AML-193 (cell line): Measurements from ENCODE around the gene ELF5.

ENCODE experiments used
- DNase-seq, 2 experiments: peaks; one replicate each; lab custom pipeline; 2025; lab: John Stamatoyannopoulos, UW

The ELF5 gene

DNA sequence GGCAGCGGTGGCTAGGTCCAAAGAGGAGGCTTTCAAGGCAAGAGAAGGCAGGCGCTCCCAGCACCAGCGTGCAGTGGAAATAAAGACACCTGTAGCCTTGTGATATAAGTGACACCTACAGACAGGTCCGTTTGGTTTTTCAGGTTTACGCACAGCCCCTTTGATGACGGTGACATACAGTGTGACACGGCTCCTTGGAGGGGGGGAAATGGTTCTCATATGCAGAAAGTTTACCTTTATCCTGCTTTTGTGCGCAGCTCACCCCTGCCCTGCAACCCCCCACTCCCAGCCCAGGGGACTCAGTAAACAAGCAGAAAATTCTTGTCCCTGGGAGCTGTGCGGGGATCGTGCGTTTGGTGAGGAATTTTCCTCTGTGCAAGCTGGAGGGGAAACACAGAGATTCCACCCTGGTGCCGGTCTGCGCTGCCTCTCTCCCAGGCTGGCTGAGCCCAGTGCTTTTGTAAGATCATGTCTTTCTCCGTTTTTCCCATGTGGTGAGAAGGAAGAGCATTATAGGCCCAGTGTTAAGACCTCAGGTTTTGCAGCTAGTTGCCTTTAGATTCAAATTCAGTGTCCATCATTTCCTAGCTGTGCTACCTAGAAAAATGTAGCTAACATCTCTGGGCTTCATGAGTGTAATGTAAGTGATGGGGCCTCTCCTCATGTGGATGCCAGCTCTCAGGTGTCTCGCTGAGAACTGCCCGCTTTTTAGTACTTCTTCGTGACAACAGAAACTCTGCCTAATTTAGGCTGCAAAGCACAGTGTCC, at the start of gene ELF5:
Gene ELF5 (minus strand): TSS at position 113 of the 768 bp plus-strand sequence. CDS start 8,045 bp downstream, outside the sequence.
- no peak for DNase-seq

DNA sequence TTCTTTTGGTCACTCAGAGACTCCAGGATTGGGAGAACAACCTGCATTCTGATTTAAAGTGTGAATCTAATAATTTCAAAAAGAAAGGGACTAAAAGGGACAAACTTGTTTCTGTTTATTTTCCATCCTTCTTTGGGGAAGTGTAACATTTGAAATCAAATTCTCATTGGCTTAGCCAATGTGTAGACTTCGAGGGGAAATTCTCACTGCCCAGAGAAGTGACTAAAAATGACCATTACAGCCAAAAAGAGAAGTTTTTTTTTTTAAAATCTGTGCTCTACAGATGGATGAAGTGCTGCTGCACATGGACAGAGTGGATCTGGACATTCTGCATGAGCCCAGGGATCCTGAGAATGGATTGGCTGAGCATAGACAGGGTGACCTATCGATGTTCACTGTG, 49.4 kb upstream of the ELF5 start:
- DNase-seq: no peak

DNA sequence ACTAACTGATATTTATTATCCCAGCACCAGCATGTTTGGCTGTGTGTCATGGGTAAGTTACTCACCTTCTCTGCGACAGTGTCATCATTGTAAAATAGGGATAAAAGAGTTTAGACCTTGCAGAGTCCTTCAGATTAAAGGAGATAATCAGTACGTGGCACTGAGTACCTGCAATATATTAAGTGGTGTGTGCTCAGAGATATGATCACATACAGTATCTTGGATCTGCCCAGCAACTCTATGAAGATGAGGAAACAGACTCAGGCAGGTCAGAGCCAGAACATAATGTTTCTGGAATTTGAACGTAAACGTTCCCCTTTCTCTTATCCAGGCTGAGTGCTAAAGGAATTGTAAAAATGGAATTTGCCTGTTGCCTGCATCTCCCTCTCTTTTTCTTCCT, 46.9 kb upstream of the ELF5 start:
- no peak for DNase-seq

DNA sequence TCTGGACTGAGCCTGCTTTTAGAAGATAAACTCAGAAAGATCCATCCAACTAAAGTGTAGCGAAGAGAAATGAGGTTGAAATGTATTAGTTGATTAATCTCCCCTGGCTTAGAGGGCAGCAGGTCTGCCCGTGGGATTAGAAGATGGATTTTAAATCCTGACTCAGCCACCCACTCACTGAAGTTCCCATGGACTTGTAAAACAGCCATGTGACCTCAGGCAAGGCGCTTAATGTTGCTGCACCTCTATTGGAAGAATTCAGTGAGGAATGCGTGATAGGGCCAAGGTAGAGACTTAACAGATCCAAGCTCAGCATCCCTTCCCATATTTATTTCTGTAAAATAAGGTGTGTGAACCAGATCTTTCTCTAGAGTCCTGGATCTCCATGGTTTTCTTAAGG, 45.1 kb upstream of the ELF5 start:
- no peak for DNase-seq

DNA sequence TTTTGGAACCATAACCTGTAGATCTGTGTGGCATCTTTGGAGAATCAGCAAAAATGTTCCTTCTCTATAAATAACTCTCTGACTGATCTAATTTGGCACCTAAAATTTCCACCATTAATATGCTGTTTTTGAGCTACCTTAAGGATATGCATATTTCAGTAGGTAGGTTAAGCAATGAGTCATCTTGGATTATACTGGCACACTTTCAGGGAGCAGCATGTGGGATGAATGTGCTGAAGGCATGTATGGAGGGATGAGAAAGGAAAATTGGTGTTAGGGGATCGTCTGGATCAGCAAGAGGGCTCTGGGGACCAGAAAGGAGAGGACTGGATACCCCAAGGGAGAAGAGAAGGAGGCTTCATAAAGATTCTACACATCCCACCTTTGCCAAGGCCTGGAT, 44.6 kb upstream of the ELF5 start:
- no peak for DNase-seq

DNA sequence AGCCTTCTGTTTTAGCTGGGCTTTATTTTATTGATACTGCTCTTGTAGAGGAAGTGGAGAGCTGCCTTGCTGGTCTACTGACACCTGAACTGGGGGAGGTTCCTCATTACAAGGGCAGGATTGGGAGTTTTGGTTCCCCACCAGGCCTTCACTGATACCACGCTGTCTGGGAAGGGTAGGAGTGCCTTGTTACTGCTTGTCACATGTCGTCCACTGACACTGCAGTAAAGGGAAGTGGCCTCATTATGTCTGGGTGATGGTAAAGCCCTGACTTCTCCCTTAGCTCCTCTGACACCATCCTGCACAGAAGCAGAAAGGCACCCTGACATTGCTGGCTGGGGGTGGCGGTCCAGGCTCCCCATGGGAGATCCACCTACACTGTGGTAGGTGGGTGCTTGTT, 38.7 kb upstream of the ELF5 start:
- peak in 1 of 2 experiments; percentile 2 for DNase-seq

DNA sequence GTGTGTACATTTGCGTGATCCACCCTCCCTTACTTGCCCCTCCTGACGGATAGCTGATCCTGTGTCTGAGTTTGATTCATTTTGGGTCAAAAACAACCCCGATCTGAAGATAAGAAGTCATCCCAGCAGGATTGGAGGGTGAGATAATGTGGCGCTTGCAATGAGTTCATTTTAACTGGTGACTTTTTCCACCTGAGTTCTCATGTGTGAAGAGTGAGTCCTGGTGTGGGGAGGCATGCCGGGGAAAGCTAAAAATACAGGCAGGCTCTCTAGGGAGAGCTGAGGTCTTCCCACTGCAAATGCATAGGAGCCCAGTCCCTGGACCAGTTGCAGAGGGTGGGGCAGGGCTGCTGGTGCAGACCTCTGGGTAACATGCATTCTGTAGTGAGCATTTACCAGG, 35.7 kb upstream of the ELF5 start:
- DNase-seq: no peak

DNA sequence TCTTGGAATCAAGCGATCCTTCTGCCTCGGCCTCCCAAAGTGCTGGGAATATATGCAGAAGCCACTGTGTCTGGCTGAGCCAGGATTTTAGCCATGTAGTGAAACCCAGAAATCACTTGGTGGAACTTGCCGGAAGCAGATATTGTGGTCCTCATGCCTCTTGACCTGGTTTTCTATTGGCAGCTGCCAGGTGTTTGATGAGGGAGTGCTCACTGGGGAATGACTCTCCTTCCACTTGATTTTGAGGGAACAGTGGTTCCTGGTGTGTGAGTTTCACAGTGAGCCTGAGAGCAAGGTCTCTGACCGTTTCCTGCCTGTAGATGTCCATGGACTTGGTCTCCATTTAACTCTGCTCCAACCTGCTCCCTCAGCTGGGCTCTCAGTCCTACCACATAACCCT, 34.7 kb upstream of the ELF5 start:
- DNase-seq: no peak

DNA sequence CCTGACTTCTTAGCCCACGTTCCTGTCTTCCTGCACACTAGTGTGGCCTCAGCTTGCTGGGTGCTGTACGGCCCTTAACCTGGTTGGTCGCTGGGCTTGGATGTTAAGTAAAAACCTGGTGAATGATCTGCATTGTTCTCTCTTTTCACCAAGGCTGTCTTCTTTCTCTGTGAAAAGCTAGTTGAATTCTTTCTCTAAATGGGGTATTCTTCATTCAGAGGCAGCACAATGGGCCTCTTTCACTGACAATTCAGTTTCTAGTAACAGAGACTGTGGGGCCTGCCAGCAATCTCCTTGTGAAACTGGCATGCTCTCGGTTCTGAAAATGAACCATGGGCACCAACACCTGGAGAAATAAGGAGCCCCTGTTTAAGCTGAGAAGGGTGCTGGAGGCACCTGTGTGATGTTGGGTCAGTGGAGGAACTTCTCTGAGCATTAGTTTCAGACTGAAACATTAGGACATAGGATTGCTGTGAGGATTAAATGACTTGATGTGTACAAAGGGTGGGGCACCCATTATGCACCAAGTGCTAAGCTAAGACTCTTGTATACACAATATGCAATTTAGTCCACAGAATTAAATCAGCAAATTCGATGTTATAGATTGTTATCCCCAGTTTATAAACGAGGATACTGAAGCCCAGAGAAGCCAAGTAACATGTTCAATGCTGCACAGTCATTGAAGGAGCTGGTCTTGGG, 33.1 kb upstream of the ELF5 start:
- no peak for DNase-seq

DNA sequence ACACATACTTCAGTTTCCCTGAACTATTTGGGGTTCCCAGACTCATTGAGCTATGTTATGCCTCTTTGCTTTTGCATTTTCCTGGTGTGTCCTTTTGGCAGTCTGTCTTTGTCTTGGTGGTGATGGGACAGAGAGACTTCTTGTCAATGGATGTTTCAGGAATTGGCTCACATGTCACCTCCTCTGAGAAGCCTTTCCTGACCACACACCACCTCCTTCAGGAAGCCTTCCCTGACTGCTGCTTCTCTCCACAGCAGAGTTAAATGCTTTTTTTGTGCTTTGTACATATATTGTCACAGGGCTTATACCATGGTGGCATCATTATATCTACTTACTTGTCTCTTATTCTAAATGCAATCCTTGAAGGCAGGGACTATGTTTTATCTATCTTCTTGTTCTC, 28.5 kb upstream of the ELF5 start:
- DNase-seq: no peak

DNA sequence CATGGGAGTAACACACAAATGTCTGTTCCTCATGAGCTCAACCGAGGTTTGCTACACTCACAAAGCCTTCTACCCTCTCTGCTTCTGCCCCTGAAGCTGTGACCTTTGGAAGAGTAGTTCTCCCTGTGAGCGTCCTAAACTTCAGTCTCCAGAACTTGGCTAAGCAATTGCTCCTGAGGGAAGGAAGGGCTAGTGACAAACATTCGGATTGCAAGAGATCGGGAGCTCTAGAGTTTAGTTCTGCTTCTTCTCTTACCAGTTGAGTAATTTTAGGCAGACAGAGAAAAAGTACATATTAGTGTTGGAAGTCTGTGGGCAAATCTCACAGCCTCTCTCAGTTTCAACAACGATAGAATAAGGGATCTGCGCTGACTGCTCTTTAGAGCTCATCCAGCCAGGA, 27.3 kb upstream of the ELF5 start:
- no peak for DNase-seq

DNA sequence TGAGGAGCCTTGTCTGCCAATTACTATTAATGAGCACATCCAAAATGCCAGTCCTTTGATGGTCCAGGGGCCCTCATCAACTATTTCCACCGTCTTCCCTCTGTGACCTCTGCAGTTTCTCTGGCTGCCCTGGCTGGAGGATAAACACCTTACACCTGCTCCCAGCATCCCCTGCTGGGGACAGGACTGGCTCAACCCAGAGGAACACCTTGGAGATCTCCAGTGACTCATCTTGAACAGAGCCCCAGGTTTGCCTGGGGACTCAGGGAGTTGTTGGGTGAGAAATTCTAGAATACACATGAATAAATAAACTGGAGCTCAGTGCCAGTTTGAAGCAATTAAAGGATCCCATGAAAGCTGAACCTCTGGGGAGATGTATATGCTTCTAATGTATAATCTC, 24.0 kb upstream of the ELF5 start:
- no peak for DNase-seq

DNA sequence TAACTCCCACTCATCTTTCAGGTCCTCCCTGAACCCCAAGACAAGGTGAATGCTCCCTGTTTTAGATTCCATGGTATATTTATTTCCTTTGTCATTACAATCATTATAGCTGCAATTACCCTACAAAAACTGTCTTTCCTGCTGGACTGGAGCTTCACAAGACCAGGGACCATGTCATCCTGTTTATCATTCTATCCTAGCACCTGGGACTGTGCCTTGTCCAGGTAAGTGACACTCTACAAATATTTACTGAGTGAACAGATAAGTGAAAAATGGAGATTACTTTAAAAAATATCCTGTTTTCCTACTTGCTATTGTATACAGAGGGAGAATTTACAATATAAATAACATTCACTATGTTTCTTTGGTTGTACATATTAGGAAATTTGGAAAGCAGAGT, 22.5 kb upstream of the ELF5 start:
- DNase-seq: no peak

DNA sequence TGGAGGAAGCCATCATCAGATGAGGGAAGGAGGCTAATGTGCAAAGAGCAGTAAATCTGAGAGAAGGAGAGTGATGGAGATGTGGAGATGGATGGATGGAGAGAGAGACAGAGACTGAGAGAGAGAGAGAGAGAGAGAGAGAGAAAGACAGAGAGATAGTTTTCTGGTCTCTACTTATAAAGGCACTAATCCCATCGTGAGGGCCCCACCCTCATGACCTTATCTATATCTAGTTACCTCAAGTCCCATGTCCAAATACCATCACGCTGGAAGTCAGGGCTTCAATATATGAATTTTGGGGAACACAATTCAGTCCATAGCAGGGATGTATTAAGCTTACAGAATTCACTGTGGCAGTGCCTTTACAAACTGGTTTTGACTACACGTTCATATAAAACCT, 21.2 kb upstream of the ELF5 start:
- no peak for DNase-seq

DNA sequence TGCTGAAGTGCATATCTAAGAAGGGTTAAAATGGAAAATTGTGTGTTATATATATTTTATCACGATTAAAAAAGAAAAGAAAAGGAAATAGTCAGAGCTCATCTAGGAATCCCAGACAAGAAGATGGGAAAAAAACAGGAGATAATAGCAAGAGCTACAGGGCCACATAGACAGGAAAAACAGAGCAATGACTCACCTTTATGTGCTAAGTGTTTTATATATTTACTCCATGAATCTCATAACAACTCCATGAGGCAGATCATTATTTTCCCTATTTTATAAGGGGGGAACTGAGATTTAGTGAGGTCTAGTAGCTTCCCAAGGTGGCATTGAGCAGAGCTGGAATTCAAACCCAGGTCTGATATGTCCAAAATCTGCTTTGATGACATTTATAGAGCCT, 18.1 kb upstream of the ELF5 start:
- no peak for DNase-seq

DNA sequence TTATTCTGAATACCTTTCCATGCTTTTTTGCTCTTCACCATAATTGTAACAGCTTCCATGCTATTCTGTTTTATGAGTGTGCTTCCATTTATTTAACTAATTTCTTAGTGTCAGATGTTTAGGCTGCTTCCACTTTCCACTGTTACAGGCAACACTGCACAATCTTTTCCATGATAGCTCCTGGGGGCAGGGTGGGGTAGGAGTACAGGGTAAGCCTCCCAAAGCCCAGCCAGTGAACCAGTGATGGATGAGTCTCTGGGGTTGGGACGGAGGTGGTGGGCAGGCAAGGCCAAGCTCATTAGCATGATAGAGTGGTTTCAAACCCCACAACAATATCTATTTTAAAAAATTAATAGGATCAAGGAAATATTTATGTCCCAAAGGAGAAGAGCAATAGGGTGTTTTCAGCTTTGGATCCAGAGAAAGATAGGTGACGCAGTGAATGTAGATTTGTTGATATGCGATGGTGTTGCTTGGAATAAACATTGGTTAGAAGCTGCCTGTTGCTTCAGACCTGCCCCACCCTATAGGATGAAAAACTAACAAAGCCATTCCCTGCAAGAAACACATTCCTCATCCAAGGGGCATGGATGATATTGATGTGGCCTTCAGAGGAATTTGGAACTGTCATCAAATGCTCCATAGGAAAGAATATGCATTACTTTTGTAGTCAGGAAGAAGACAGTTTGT, 17.1 kb upstream of the ELF5 start:
- DNase-seq: no peak

DNA sequence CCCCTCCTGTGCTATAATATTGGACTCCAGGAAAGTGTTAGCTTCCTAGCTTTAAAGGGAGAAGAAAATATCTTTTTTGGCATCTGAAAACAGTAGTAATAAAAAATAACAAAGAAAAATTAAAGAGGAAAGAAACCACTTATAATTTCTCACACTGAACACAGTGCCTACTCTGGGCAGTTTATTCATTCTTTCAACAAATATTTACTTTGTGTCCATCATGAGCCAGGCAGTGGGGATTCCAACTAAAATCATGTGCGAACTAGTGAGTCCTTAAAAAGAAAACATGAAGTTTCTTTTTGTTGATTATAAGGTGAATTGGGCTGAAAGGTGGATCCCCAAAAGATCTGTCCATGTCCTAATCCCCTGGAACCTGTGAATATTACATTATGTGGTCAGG, 16.0 kb upstream of the ELF5 start:
- no peak for DNase-seq

DNA sequence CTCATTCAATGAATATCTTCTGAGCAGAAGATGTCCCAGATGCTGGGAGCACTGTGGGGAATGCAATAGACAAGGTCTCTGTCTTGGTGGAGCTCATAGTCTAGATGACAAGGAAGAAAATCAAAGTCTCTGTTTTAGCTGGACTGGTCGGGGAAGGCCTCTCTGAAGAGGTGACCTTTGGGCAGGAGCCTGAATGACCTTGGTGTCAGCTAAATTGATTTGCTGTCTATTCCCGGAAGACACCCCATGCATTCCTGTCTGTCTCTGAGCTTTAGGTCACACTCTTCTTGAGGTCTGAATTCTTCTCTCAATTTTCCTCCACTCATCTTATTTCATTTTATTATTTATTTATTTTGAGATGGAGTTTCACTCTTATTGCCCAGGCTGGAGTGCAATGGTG, 14.5 kb upstream of the ELF5 start:
- DNase-seq: no peak

DNA sequence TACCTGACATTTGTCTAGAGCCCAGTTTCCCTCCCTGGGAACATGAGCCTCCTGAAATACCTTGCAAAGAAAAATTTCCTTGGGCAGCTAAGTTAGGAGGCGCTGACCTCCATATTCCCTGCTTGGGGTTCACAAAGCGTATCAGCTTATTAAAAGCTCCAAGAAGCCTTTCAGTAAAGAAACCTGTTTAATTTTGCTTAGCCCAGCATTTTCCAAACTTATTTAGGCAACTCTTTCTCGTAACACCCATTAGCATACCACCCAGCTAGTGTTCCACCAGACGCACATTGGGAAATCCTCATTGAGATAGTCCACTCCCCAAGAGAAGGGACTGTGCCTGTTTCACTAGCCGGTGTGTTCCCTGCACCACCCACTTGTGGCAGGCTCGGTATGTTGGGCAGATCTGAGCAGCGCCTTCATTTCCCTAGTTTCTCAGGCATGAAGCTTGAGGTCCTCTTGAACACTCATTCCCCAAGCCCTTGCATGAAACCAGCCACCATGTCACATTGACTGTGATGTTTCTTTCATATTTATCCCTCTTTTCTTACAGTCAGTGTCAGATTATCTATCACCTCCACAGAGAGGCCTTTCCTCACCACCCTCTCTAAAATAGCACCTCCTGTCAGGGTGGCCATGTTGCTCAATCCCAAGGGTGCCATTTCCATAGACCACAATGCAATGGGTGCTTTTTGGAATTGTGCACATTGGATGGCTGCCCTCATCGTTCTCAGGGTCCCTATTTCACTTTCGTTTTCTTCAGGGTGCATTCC, 12.5 kb upstream of the ELF5 start:
- DNase-seq: no peak

DNA sequence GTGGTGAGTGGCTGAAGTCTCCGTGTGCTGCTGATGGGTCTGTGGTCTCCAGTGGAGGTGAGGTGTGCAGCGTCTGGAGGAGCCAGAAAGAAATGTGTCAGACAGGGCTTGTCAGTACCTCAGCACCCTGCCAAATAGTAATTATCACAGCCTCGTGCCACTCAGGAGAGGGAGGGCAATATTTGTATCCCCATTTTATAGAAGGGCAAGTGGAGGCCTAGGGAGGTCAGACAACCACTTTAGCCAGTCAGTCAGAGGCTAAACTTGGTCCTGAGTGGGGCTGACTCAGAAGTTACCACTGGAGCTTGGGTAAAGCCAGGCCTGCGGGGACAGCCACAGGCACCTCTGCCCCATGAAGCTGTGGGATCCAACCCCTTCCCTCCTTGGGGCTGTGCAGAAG, 11.5 kb upstream of the ELF5 start:
- DNase-seq: no peak

DNA sequence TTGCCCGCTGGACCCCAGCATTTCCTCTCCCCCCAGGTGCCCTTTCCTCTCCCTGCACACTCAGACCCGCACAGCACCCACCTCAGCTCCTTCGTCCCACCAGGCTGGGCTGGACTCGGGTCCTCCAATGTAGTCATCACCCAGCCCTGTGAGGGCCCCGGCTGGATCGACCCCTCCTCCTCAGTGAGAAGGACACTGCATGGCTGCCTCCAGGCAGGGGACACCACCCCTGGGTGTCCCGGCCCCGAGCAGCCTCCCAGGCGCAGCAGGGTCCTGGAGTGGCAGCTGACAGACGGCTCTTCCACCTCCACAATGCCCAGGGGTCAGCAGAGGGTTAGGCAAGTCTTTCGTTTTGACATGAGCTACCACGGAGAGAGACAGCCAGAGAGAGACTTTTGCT, 11.1 kb upstream of the ELF5 start:
- no peak for DNase-seq

DNA sequence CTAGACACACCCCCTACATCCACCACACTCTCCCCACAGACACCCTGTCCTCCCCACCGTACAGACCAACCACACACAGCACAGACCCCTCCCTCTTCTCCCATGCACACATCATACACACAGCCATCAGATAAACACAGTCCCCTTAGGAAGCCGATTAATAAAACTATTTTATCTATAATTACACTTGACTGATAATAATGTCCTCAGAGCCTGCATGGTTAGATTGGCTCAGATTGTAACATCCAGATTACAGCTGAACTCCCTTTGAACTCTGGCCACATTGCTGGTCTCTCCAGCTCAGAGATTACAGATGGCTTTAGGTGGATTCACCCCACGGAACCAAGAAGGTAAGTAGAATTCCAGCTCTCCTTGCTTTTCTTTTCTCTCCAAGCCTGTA, 9.5 kb upstream of the ELF5 start:
- no peak for DNase-seq

DNA sequence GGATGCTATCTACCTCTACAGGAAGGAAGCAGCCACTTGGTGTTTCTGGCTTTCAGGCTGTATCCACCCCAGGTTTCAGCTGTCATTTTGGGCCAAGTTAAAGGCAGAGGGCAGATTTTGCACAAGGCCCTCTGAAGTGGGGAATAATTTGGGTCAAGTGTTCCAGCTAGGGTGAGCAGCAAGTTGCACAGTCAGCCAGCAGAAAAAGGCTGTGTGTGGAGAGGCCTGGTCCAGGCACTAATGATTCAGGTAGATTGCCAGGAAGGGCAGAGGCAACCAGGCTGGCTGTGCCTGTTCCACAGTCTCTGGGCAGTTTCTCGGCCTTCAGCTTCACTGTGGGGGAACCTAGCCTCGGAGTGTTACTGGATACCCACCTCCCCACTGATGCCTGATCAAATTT, 8.6 kb upstream of the ELF5 start:
- DNase-seq: no peak
